HepG2 (cell line): ENCODE measurements around the gene G6PC3. TPM values are rescaled to one million over a fixed set of nuclear protein-coding genes. Genes with fewer than 3 reads are reported as not detected.

ENCODE experiments used
- ARNT ChIP-seq: fragments of 450-650 bp; IDR thresholded peaks from 2 replicates; pipeline ENCODE4 v1.6.1; 2017
- ETV5 ChIP-seq: IDR thresholded peaks from 2 replicates; pipeline ENCODE4 v1.6.1; 2018; ENCODE audit warnings: missing biosample characterization, missing genetic modification reagents, inconsistent platforms, borderline replicate concordance
- GZF1 ChIP-seq: sonication (generic); formaldehyde crosslinking; IDR thresholded peaks from 2 replicates; pipeline ENCODE4 v1.5.1; 2020; ENCODE audit warnings: mild to moderate bottlenecking, missing genetic modification reagents
- HNRNPL ChIP-seq: fragments of 200-400 bp; formaldehyde crosslinking; IDR thresholded peaks from 2 replicates; pipeline ENCODE4 v1.6.1; 2017; ENCODE audit warnings: mild to moderate bottlenecking, low read depth, low read length
- MBNL3 ChIP-seq: fragments of 250-450 bp; sonication (Bioruptor Pico); conservative IDR thresholded peaks from 2 replicates; pipeline ENCODE4 v1.8.0; 2022; ENCODE audit warnings: mild to moderate bottlenecking, inconsistent platforms
- NFRKB ChIP-seq: fragments of 450-650 bp; IDR thresholded peaks from 2 replicates; pipeline ENCODE4 v1.6.1; 2017
- RCOR2 ChIP-seq: IDR thresholded peaks from 2 replicates; pipeline ENCODE4 v1.6.1; 2016; ENCODE audit warnings: missing biosample characterization, missing genetic modification reagents
- SUZ12 ChIP-seq: fragments of 150-350 bp; IDR thresholded peaks from 2 replicates; pipeline ENCODE4 v1.6.1; 2014; ENCODE audit warnings: low read depth, low read length
- ZFP90 ChIP-seq: sonication (generic); formaldehyde crosslinking; IDR thresholded peaks from 2 replicates; pipeline ENCODE4 v1.8.0; 2022; ENCODE audit warnings: missing genetic modification reagents, mild to moderate bottlenecking, inconsistent platforms, borderline replicate concordance
- ZMYM2 ChIP-seq: sonication (generic); formaldehyde crosslinking; IDR thresholded peaks from 2 replicates; pipeline ENCODE4 v1.8.0; 2022; ENCODE audit warnings: mild to moderate bottlenecking, missing genetic modification reagents
- ZNF337 ChIP-seq: sonication (generic); formaldehyde crosslinking; IDR thresholded peaks from 2 replicates; pipeline ENCODE4 v1.5.1; 2020; ENCODE audit warnings: missing genetic modification reagents, low read depth, mild to moderate bottlenecking, borderline replicate concordance
- ZNF510 ChIP-seq: sonication (generic); formaldehyde crosslinking; IDR thresholded peaks from 2 replicates; pipeline ENCODE4 v1.4.0; 2020; ENCODE audit warnings: low read depth, mild to moderate bottlenecking, missing genetic modification reagents
- ZNF672 ChIP-seq: sonication (generic); formaldehyde crosslinking; IDR thresholded peaks from 2 replicates; pipeline ENCODE4 v1.8.1; 2022; ENCODE audit warnings: missing genetic modification reagents
- ZNF777 ChIP-seq: sonication (generic); formaldehyde crosslinking; IDR thresholded peaks from 2 replicates; pipeline ENCODE4 v1.4.0; 2020; ENCODE audit warnings: missing genetic modification reagents
- polyA plus RNA-seq, 8 experiments: library from polyadenylated mRNA; depleted of rRNA in 3 of 8; stranded (reverse) in 7 of 8; unstranded in 1 of 8; fragments of >200 nt; fragmentation: Illumina TruSeq in 4 of 8; extraction: Trizol in 4 of 8; gene quantifications; 2 replicates each; pipeline versions ENCODE4 v1.2.1 to v1.2.3, GENCODE V29; 2011 to 2016; ENCODE audit warnings: low read depth in 4 of 8, missing spikeins in 1 of 8, mixed read lengths in 1 of 8; ENCODE audit not compliant: insufficient read depth in 1 of 8
- total RNA-seq, 5 experiments: library from RNA; depleted of rRNA; stranded (reverse); fragments of >200 nt; fragmentation: Illumina TruSeq; extraction: Trizol; gene quantifications; 2 replicates each; pipeline ENCODE4 v1.2.3, GENCODE V29; 2016; ENCODE audit warnings: low read depth in 1 of 5
- TF ChIP-seq, protein P1 (sequence below): sonication (generic); formaldehyde crosslinking; IDR thresholded peaks from 2 replicates; pipeline ENCODE4 v1.5.0; 2020; ENCODE audit warnings: mild to moderate bottlenecking, missing genetic modification reagents
- TF ChIP-seq, protein P2 (sequence below): sonication (generic); formaldehyde crosslinking; IDR thresholded peaks from 2 replicates; pipeline ENCODE4 v1.5.0; 2020; ENCODE audit warnings: mild to moderate bottlenecking, missing genetic modification reagents
- TF ChIP-seq, protein P3 (sequence below): sonication (generic); formaldehyde crosslinking; IDR thresholded peaks from 2 replicates; pipeline ENCODE4 v1.4.0; 2020; ENCODE audit warnings: missing genetic modification reagents

Gene G6PC3
- total and polyA plus RNA-seq, 2 of the 13 experiments (the other 11 are each of a cell fraction or from before 2014, with no cell fraction given), result 38.5 to 75.8 TPM

DNA sequence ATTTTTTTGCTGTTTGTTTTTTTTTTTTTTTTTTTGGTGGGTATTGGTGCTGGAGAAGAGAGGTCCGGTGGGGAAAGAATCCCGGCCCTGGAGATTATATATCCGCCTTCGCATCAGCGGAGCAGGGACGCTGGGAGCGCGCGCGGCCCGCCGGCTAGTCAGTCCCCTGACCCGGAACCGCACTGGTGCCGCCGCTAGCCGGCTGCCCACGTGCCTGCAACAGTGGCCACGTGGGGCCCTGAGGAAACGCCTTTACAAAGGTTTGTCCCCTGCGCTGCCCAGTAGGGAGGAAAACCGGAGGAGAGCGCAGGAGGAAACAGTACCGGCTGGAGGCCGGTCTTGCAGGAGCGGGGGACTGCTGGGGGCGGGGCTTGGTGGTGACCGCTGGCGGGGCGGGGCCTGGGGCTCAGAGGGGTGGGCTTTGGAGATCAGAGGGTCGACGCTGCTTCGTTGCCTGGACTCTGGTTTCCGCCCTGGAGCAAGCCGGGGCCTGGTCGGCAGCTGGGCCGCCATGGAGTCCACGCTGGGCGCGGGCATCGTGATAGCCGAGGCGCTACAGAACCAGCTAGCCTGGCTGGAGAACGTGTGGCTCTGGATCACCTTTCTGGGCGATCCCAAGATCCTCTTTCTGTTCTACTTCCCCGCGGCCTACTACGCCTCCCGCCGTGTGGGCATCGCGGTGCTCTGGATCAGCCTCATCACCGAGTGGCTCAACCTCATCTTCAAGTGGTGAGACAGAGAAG, at the start of gene G6PC3 (continued):
- TF ChIP-seq ETV5 (CRISPR knock-in tag) (peak; percentile 92), RCOR2 (CRISPR knock-in tag) (peak; percentile 63), ZNF777 (CRISPR knock-in tag) (peak; percentile 51), HNRNPL (peak; percentile 48; the same call in 1 of the 2 replicates), ARNT (no peak), ZNF510 (CRISPR knock-in tag) (peak; percentile 90), ZMYM2 (peak; percentile 69), ZNF337 (peak; percentile 79; the same call in 1 of the 2 replicates), ZFP90 (peak; percentile 92), SUZ12 (no peak), ZNF672 (CRISPR knock-in tag) (peak; percentile 91; the same call in 1 of the 2 replicates), NFRKB (no peak), MBNL3 (no peak), GZF1 (CRISPR knock-in tag) (peak; percentile 92)
- TF ChIP-seq, protein P1, sequence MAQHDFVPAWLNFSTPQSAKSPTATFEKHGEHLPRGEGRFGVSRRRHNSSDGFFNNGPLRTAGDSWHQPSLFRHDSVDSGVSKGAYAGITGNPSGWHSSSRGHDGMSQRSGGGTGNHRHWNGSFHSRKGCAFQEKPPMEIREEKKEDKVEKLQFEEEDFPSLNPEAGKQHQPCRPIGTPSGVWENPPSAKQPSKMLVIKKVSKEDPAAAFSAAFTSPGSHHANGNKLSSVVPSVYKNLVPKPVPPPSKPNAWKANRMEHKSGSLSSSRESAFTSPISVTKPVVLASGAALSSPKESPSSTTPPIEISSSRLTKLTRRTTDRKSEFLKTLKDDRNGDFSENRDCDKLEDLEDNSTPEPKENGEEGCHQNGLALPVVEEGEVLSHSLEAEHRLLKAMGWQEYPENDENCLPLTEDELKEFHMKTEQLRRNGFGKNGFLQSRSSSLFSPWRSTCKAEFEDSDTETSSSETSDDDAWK (CRISPR knock-in tag), result no peak
- TF ChIP-seq, protein P2, sequence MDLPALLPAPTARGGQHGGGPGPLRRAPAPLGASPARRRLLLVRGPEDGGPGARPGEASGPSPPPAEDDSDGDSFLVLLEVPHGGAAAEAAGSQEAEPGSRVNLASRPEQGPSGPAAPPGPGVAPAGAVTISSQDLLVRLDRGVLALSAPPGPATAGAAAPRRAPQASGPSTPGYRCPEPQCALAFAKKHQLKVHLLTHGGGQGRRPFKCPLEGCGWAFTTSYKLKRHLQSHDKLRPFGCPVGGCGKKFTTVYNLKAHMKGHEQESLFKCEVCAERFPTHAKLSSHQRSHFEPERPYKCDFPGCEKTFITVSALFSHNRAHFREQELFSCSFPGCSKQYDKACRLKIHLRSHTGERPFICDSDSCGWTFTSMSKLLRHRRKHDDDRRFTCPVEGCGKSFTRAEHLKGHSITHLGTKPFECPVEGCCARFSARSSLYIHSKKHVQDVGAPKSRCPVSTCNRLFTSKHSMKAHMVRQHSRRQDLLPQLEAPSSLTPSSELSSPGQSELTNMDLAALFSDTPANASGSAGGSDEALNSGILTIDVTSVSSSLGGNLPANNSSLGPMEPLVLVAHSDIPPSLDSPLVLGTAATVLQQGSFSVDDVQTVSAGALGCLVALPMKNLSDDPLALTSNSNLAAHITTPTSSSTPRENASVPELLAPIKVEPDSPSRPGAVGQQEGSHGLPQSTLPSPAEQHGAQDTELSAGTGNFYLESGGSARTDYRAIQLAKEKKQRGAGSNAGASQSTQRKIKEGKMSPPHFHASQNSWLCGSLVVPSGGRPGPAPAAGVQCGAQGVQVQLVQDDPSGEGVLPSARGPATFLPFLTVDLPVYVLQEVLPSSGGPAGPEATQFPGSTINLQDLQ (CRISPR knock-in tag), result peak; percentile 54; the same call in 1 of the 2 replicates
- TF ChIP-seq, protein P3, sequence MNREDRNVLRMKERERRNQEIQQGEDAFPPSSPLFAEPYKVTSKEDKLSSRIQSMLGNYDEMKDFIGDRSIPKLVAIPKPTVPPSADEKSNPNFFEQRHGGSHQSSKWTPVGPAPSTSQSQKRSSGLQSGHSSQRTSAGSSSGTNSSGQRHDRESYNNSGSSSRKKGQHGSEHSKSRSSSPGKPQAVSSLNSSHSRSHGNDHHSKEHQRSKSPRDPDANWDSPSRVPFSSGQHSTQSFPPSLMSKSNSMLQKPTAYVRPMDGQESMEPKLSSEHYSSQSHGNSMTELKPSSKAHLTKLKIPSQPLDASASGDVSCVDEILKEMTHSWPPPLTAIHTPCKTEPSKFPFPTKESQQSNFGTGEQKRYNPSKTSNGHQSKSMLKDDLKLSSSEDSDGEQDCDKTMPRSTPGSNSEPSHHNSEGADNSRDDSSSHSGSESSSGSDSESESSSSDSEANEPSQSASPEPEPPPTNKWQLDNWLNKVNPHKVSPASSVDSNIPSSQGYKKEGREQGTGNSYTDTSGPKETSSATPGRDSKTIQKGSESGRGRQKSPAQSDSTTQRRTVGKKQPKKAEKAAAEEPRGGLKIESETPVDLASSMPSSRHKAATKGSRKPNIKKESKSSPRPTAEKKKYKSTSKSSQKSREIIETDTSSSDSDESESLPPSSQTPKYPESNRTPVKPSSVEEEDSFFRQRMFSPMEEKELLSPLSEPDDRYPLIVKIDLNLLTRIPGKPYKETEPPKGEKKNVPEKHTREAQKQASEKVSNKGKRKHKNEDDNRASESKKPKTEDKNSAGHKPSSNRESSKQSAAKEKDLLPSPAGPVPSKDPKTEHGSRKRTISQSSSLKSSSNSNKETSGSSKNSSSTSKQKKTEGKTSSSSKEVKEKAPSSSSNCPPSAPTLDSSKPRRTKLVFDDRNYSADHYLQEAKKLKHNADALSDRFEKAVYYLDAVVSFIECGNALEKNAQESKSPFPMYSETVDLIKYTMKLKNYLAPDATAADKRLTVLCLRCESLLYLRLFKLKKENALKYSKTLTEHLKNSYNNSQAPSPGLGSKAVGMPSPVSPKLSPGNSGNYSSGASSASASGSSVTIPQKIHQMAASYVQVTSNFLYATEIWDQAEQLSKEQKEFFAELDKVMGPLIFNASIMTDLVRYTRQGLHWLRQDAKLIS (CRISPR knock-in tag), result no peak; the same call in 1 of the 2 replicates
